ENCODE data around the gene FAT1. TPM values are rescaled to one million over a fixed set of nuclear protein-coding genes. Genes with fewer than 3 reads are reported as not detected.

FAT1 gene
- total RNA-seq, 2 donors from 2014 or later: 70.3 to 89.5 TPM

DNA sequence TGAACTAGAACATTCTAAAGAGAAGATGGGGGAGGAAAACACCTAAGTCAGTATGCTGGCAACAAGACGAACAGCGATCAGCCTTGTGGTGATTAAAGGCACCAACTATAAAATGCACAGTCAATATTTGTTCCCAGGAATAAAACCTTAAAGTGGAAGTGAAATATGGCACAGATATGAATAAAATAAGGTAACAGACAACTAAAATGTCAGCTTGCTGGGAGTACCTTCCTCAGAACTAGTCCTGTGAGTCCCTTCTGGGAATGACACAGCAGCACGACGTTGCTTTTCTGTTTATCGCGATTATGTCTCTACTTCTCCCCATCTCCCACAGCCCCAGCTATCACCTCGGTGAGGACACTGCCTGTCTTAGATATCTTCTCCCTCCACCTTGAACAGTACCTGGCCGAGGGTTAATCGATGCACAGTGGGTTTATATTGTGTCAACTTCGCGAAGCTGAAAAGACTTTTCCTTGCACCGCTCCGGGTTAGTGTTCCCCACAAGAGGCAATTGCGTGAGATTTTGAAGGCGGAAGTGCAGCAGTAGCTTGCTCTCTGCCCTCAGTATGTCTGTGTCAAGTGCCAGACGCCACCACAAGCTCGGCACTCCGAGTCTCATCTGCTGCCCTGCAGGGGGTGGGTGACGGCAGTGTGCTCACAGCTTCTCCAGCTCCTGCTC, 185.7 kb downstream of the FAT1 start:
- no peaks in the 10 kb centered on the region for H3K4me1 ChIP-seq
- no peak overlapping the region for H3K27ac ChIP-seq
- H3K4me3 ChIP-seq: no peak overlapping the region
- H3K36me3 ChIP-seq: no peaks in the 10 kb centered on the region
- no peaks in the 10 kb centered on the region for H3K27me3 ChIP-seq
- no peak for DNase-seq (ENCODE audit: low spot score)
- no peaks in the 10 kb centered on the region for H3K9me3 ChIP-seq
- TF ChIP-seq, protein P1, sequence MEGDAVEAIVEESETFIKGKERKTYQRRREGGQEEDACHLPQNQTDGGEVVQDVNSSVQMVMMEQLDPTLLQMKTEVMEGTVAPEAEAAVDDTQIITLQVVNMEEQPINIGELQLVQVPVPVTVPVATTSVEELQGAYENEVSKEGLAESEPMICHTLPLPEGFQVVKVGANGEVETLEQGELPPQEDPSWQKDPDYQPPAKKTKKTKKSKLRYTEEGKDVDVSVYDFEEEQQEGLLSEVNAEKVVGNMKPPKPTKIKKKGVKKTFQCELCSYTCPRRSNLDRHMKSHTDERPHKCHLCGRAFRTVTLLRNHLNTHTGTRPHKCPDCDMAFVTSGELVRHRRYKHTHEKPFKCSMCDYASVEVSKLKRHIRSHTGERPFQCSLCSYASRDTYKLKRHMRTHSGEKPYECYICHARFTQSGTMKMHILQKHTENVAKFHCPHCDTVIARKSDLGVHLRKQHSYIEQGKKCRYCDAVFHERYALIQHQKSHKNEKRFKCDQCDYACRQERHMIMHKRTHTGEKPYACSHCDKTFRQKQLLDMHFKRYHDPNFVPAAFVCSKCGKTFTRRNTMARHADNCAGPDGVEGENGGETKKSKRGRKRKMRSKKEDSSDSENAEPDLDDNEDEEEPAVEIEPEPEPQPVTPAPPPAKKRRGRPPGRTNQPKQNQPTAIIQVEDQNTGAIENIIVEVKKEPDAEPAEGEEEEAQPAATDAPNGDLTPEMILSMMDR (IDR thresholded peaks at IDR 0.05): no peak

Other genes with a start within 250 kb of the FAT1 start
- not detected for gene MTNR1A, start 168.3 kb downstream of the FAT1 start, total RNA-seq